ENCODE measurements around the gene TNFAIP3. TPM values are rescaled to one million over a fixed set of nuclear protein-coding genes. Genes with fewer than 3 reads are reported as not detected.

The TNFAIP3 gene
- polyA plus RNA-seq, 3 donors, result 35.5 to 273 (median 38.4) TPM

DNA sequence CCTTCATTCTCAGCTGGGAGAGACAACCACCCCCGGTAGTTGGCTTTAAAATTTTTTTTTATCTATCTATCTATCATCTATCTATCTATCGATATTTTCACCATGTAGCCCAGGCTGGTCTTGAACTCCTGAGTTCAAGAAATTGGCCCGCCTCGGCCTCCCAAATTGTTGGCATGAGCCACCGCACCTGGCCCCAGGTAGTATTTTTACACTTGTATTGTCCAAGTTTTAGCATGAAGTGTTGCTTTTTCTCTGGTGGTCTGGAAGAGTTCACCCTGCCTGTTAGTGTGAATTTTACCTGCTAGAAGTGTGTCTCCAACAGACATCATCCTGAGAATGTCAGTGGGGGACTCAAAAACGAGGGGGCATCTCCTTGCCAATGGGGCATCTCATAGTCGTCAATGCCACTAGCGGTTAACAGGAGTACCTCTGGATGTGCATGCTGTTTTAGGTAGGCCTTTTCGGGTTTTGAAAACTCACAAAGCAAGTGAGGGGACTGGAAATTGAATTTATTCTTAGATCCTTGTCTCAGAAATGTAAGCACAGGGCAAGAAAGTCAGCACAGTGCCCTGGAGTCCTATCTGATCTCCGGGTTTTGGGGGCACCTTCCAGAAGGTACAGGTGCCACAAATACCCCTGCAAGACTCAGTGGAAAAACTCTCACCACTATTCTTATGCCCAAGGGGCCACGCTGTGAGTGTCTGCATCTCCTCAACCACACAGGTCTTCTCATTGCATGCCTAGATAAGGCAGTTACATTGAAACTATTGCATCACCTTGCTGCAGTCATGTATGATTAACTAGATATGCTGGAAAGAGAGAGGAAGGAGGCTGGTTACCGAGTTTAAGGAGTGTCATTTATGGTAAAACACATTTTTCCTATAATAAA lies 37.1 kb downstream of the TNFAIP3 start:
- no peaks in the 10 kb centered on the region for H3K9me3 ChIP-seq (replicated peaks in 1 of 2; ENCODE audit: control insufficient read depth in 1 of 2, insufficient read depth in 1 of 2, low read length in 2 of 2)
- peak; percentile 49 to 79 (median 77) for DNase-seq
- H3K27ac ChIP-seq (ENCODE audit: low read depth in 1 of 2, low read length in 2 of 2), result peak overlapping the region in 1 of 2 donors; percentile 67
- no peaks in the 10 kb centered on the region for H3K79me2 ChIP-seq (ENCODE audit: insufficient read depth, low read length)
- H4K20me1 ChIP-seq (ENCODE audit: insufficient read depth, low read length), result no peaks in the 10 kb centered on the region
- TF ChIP-seq, protein P1, sequence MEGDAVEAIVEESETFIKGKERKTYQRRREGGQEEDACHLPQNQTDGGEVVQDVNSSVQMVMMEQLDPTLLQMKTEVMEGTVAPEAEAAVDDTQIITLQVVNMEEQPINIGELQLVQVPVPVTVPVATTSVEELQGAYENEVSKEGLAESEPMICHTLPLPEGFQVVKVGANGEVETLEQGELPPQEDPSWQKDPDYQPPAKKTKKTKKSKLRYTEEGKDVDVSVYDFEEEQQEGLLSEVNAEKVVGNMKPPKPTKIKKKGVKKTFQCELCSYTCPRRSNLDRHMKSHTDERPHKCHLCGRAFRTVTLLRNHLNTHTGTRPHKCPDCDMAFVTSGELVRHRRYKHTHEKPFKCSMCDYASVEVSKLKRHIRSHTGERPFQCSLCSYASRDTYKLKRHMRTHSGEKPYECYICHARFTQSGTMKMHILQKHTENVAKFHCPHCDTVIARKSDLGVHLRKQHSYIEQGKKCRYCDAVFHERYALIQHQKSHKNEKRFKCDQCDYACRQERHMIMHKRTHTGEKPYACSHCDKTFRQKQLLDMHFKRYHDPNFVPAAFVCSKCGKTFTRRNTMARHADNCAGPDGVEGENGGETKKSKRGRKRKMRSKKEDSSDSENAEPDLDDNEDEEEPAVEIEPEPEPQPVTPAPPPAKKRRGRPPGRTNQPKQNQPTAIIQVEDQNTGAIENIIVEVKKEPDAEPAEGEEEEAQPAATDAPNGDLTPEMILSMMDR (IDR thresholded peaks at IDR 0.05), result no peak
- no peak overlapping the region for H2AFZ ChIP-seq (ENCODE audit: insufficient read depth, low read depth, low read length, poor library complexity, severe bottlenecking)
- H3K36me3 ChIP-seq (replicated peaks in 1 of 2; ENCODE audit: control insufficient read depth in 1 of 2, insufficient read depth in 2 of 2, low read length in 2 of 2), result no peaks in the 10 kb centered on the region
- Mint-ChIP-seq H3K27me3 (ENCODE audit: low read depth in 3 of 3) (no peaks in the 10 kb centered on the region), H3K36me3 (no peaks in the 10 kb centered on the region), H3K4me1 (peaks cover 24% of the 10 kb centered on the region), H3K27ac (peak overlapping the region in 5 of 7 donors; percentile 49 to 90 (median 86)), H3K9me3 (no peaks in the 10 kb centered on the region), H3K4me3 (peak overlapping the region; percentile 67 to 83)
- peak overlapping the region in 1 of 3 experiments; percentile 53 for H3K4me3 ChIP-seq (replicated peaks in 1 of 3; ENCODE audit: low read depth in 2 of 3, low read length in 3 of 3)
- H3K9ac ChIP-seq (ENCODE audit: insufficient read depth, low read length, poor library complexity, severe bottlenecking), result no peak overlapping the region
- intact Hi-C loops (cut with micrococcal nuclease), result no loop called here
- no peaks in the 10 kb centered on the region for H3K27me3 ChIP-seq (ENCODE audit: control insufficient read depth in 2 of 2, insufficient read depth in 2 of 2, low read length in 2 of 2)
- 94% methylated on average over 6 of the region's 12 CpGs for WGBS (ENCODE audit: insufficient coverage)
- peaks cover 20 to 24% of the 10 kb centered on the region in 2 donors for H3K4me1 ChIP-seq (ENCODE audit: control insufficient read depth in 1 of 2, insufficient read depth in 2 of 2, low read length in 2 of 2)
- peak overlapping the region; percentile 66 for H3K4me2 ChIP-seq (replicated peaks; ENCODE audit: extremely low read depth, low read length, poor library complexity, severe bottlenecking)

GRCh38 chr6:137904822-137905617 lies 38.0 kb downstream of the TNFAIP3 start:
- Mint-ChIP-seq H3K9me3 (peaks cover 0 to 2% (median 0%) of the 10 kb centered on the region in 7 donors), H3K4me3 (peak overlapping the region; percentile 67 to 83), H3K27ac (peak overlapping the region; percentile 42 to 90 (median 86)), H3K4me1 (peaks cover 32% of the 10 kb centered on the region), H3K36me3 (no peaks in the 10 kb centered on the region), H3K27me3 (ENCODE audit: low read depth in 3 of 3) (peaks cover 0 to 2% (median 0%) of the 10 kb centered on the region in 3 donors)
- Histone ChIP-seq H4K20me1 (ENCODE audit: insufficient read depth, low read length) (no peaks in the 10 kb centered on the region), H3K4me1 (ENCODE audit: control insufficient read depth in 1 of 2, insufficient read depth in 2 of 2, low read length in 2 of 2) (peaks cover 29 to 32% of the 10 kb centered on the region in 2 donors), H3K4me2 (replicated peaks; ENCODE audit: extremely low read depth, low read length, poor library complexity, severe bottlenecking) (peak overlapping the region; percentile 66), H2AFZ (ENCODE audit: insufficient read depth, low read depth, low read length, poor library complexity, severe bottlenecking) (peak overlapping the region; percentile 57), H3K27me3 (ENCODE audit: control insufficient read depth in 2 of 2, insufficient read depth in 2 of 2, low read length in 2 of 2) (no peaks in the 10 kb centered on the region), H3K27ac (ENCODE audit: low read depth in 1 of 2, low read length in 2 of 2) (peak overlapping the region in 1 of 2 donors; percentile 67), H3K36me3 (replicated peaks in 1 of 2; ENCODE audit: control insufficient read depth in 1 of 2, insufficient read depth in 2 of 2, low read length in 2 of 2) (no peaks in the 10 kb centered on the region), H3K79me2 (ENCODE audit: insufficient read depth, low read length) (no peaks in the 10 kb centered on the region), H3K9me3 (replicated peaks in 1 of 2; ENCODE audit: control insufficient read depth in 1 of 2, insufficient read depth in 1 of 2, low read length in 2 of 2) (no peaks in the 10 kb centered on the region), H3K9ac (ENCODE audit: insufficient read depth, low read length, poor library complexity, severe bottlenecking) (peak overlapping the region; percentile 24), H3K4me3 (replicated peaks in 1 of 3; ENCODE audit: low read depth in 2 of 3, low read length in 3 of 3) (peak overlapping the region in 2 of 3 experiments; percentile 16 to 53)
- intact Hi-C loops (cut with micrococcal nuclease), result no loop called here
- TF ChIP-seq, protein P1 (IDR thresholded peaks at IDR 0.05), result no peak
- DNase-seq, result peak; percentile 46 to 67 (median 66)
- WGBS (ENCODE audit: insufficient coverage), result no CpG with 5 or more reads among the region's 11 CpGs
